Inflammatory macrophage treated with lipopolysaccharide for 1 hour (primary cell): ENCODE measurements around the gene IMPA2.

Source experiments
- DNase-seq, 2 donors: peaks; one replicate each; pipeline ENCODE4 v3.0.0-alpha.2; 2020 to 2022

Gene IMPA2

DNA sequence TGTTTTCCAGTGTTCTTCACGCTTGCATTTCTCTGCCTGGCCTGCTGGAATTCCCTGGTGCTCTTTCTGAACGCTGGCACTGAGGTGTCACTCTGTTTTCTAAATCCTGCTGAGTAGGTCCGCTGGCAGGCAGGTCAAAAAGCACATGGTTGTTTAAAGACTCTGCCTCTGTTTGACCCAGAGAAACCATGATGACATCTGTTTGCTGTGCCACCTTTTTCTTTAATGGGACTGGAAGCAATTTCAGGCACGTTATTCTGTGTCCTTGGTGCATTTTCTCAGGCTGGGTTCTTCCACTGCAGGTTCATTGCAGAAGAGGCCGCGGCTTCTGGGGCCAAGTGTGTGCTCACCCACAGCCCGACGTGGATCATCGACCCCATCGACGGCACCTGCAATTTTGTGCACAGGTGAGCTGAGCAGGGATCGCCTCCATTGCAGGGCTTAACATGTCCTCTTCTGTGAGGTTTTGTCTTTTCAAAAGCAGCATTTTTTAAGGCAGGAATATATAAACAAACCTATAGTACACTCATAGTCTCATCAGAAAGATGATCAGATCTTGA is 28.4 kb downstream of the IMPA2 start:
- no peak for DNase-seq

- no peak for DNase-seq
Measured at GRCh38 chr18:12010187-12010802, 29.0 kb downstream of the IMPA2 start.

DNA sequence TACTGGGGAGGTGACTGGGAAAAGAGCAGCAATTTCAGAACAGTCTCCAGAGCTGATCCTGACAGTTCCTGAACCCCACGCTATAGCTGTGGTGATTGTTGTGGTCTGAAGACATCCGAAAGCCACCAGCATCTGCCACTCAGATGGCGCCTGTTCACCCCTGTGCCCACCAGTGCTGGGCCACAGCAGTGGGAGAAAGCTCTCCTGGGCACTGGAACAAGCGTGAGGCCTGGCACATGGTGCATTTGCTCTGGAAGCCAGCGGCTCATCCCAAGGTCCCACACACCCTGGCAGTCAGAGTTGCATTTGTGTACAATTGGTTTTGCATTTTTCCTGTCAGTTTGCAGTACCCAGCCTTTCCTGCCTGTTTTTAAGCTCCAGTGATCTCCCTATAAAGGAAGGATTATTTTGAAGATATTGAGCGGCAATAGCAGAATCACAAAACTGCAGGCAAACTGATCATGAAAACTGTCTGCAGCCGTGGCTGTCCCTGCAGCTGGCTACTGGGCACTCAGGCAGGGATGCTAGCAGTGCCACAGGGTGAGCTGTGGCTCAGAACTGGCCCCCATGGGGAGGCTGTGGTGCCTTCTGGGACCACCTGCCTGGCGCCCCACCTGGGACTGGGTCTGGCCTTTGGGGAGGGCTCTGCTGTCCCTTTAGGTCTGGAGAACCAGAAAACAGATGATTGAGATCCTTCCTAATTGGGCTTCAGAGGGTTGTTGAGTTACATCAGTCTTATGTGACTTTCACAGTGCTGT is 30.1 kb downstream of the IMPA2 start:
- no peak for DNase-seq

DNA sequence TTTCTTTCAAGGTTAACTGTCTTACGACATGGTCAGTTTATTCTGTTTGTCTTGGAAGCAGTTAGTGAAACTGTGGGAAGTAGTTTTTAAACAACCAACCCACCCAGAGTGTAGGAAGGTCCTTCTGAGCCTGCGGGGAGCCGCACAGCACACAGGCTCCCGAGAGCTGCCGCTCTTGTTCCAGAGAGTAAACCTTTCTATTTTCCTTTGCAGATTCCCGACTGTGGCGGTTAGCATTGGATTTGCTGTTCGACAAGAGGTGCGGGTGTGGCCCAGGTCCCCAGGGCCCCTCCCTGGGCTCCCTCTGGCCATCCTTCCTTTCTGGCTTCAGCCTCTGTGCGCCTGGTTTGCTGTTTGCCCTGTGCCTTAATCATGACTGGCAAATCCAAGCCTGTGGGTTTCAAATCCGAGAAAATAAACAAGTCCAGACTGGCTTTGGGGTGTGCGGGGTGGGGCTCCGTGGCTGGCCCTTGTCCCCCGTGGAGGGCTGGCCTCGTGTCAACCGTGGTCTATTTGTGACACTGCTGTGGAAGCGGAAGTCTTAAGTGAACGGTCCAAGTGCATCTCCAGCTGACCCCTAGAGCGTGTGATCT is 30.7 kb downstream of the IMPA2 start:
- no peak for DNase-seq

GRCh38 chr18:12012697-12013096 is 31.4 kb downstream of the IMPA2 start:
- no peak for DNase-seq

- no peak for DNase-seq
Measured at GRCh38 chr18:12013186-12013916, 32.0 kb downstream of the IMPA2 start.

- no peak for DNase-seq
Measured at GRCh38 chr18:12014086-12014485, 32.8 kb downstream of the IMPA2 start.

GRCh38 chr18:12014521-12015415 is 33.5 kb downstream of the IMPA2 start:
- DNase-seq: no peak

DNA sequence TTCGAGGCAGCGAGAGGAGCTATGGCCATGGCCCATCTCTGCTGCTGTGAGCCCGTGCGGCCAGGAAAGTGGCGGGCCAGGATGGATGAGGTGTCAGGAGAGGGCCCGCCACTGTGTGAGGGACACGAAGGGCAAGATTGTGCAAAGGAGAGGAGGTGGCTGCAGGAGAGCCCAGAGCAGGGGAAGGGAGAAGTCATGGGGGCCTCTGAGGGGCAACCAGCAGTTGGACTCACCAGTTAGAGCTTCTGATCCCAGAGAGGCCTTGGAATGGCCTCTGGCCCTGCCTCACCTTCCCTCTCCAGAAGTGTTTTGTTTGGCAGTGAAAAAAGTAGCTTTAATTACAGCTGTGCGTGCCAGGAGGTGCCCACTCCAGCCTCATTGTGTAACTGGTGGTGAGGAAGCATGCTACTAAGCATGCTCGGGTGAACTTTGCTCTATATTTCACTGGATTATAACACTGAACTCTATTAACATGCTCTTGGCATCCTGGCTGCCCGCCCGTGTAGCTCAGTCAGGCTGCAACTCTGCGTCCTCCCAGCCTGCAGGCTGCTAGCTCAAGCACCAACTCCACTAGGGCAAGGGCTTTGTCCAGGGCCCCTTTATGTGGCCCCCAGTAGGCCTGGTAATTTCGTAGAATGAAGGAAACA is 34.2 kb downstream of the IMPA2 start:
- no peak for DNase-seq

- DNase-seq: no peak
Measured at GRCh38 chr18:12017081-12017480, 35.8 kb downstream of the IMPA2 start.

- no peak for DNase-seq
Measured at GRCh38 chr18:12018861-12019260, 37.6 kb downstream of the IMPA2 start.

DNA sequence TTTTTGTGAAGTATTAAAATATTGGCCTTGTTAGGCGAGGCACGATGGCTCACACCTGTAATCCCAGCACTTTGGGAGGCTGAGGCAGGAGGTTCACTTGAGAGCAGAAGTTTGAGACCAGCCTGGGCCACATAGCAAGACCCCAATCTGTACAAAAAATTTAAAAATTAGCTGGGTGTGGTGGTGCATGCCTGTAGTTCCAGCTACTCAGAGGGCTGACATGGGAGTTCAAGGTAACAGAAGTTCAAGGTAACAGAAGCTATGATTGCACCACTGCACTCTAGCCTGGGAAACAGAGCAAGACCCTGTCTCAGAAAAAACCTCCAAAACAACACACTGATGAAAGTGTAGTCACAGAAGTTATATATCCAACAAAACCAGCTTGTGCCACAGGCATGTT is 39.8 kb downstream of the IMPA2 start:
- DNase-seq: no peak

GRCh38 chr18:12021596-12021995 is 40.3 kb downstream of the IMPA2 start:
- no peak for DNase-seq

DNA sequence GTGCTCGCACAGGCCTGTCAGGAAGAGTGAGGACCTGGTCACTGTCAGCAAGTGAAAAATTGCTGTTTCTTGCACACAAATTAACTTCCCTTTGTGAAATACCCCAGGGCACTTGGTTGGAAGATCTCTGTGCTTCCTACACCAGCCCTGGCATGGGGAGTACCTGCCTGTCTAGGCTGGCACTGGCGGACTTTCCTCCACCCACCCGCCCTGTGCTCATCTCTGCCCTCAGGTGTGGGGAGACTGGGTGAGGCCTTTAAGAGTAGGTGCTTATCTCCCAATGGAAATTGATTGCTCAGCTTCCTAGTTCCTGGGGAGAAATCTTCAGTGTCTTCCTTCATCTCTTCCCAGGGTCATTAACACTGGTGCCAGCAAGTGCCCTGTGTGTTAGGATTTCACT is 42.1 kb downstream of the IMPA2 start:
- no peak for DNase-seq

GRCh38 chr18:12026562-12026961 is 45.3 kb downstream of the IMPA2 start:
- no peak for DNase-seq

- DNase-seq: no peak
Measured at GRCh38 chr18:12027046-12027445, 45.7 kb downstream of the IMPA2 start.

DNA sequence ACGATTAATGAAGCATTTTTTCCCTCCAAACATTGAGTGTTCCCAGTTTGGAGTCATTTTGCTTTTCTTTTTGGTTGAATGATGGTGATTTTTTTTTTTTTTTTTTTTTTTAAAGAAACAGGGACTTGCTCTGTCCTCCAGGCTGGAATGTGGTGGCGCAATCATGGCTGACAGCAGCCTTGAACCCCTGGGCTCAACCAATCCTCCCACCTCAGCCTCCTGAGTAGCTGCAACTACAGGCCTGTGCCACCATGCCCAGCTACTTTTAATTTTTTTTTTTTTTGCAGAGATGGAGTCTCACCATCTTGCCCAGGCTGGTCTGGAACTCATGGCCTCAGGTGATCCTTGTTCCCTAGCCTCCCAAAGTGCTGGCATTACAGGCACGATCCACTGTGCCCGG is 46.2 kb downstream of the IMPA2 start:
- no peak for DNase-seq

GRCh38 chr18:12028040-12028628 is 46.8 kb downstream of the IMPA2 start:
- no peak for DNase-seq

DNA sequence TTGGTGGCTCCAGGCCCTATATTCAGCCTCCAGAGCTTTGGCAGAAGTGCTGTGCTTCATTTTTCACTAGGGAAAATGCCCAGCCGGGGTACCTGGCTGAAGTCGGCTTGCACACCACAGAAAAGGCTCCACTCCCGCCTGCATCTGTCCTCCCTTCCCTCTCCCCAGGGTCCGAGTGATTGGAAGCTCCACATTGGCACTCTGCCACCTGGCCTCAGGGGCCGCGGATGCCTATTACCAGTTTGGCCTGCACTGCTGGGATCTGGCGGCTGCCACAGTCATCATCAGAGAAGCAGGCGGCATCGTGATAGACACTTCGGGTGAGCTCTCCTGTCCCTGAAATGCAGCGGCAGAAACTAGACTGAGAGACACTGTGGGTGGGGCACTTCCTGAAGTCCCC is 47.4 kb downstream of the IMPA2 start:
- no peak for DNase-seq

DNA sequence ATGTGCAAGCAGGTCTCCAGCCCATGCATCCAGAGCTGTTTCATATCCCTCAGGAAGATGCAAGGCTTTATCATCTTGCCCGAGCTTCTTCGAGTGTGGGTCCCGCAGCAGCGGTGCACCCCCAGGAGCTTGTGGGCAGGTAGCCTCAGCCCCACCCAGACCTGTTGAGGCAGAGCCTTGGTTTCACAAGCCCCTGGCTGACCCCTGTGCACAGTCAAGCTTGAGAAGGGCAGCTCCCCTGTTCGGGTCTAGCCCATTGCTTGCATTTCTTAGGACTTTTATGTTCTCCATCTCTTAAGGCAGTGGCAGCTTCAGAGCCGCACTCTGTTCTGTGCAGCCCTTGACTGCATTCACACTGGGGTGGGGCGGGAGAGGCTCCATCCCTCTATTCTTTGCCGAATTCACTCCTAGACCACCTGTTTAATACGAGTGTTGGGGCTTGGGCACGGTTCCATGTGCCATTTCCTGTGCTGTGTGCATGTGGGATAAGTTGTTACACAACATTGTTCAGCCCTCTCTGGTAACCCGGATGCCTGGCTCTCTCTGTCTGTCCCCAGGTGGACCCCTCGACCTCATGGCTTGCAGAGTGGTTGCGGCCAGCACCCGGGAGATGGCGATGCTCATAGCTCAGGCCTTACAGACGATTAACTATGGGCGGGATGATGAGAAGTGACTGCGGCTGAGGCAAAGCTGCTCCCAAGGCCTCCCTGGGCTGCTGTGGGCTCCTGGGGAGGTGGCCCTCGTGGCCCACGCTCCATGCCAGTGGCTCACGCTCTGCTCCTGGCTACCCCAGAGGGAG is 48.7 kb downstream of the IMPA2 start:
- no peak for DNase-seq

GRCh38 chr18:12030670-12031069 is 49.4 kb downstream of the IMPA2 start:
- DNase-seq: no peak
